Effector CD8-positive, alpha-beta T cell (primary cell): ENCODE measurements around the gene TEX51.

Experiments used
- DNase-seq: peaks from one replicate; lab custom pipeline; 2025; lab: John Stamatoyannopoulos, UW
- total RNA-seq, 4 experiments: gene quantifications; one replicate each; lab custom pipeline; 2026; lab: John Stamatoyannopoulos, UW

Gene TEX51
- total RNA-seq = 0 reads per million in 4 experiments

GRCh38 chr2:126898636-126899035 lies at the start of gene TEX51:
TSS of gene TEX51 (plus strand) at chr2:126898890. CDS start at chr2:126898919, 29 bp downstream.
- DNase-seq = no peak

GRCh38 chr2:126849054-126849453 lies 49.6 kb upstream of the TEX51 start:
- no peak for DNase-seq

- DNase-seq = no peak
These were observed 49.2 kb upstream of the TEX51 start for GRCh38 chr2:126849486-126849885.

GRCh38 chr2:126849991-126850535 lies 48.6 kb upstream of the TEX51 start:
- DNase-seq = no peak

- no peak for DNase-seq
These were observed 47.8 kb upstream of the TEX51 start for GRCh38 chr2:126850940-126851339.

- no peak for DNase-seq
These were observed 46.9 kb upstream of the TEX51 start for GRCh38 chr2:126851756-126852155.

- DNase-seq = no peak
These were observed 46.3 kb upstream of the TEX51 start for GRCh38 chr2:126852361-126852760.

GRCh38 chr2:126855606-126856005 lies 43.1 kb upstream of the TEX51 start:
- no peak for DNase-seq

- DNase-seq = no peak
These were observed 42.3 kb upstream of the TEX51 start for GRCh38 chr2:126856403-126856802.

- no peak for DNase-seq
These were observed 41.2 kb upstream of the TEX51 start for GRCh38 chr2:126857502-126857901.

GRCh38 chr2:126858013-126858412 lies 40.7 kb upstream of the TEX51 start:
- DNase-seq = no peak

GRCh38 chr2:126858436-126858835 lies 40.3 kb upstream of the TEX51 start:
- DNase-seq = no peak

- no peak for DNase-seq
These were observed 39.7 kb upstream of the TEX51 start for GRCh38 chr2:126858991-126859390.

GRCh38 chr2:126859631-126860030 lies 39.1 kb upstream of the TEX51 start:
- no peak for DNase-seq

GRCh38 chr2:126860385-126860784 lies 38.3 kb upstream of the TEX51 start:
- DNase-seq = no peak

GRCh38 chr2:126862730-126863129 lies 36.0 kb upstream of the TEX51 start:
- no peak for DNase-seq

- DNase-seq = no peak
These were observed 35.2 kb upstream of the TEX51 start for GRCh38 chr2:126863336-126864015.

GRCh38 chr2:126864861-126865260 lies 33.8 kb upstream of the TEX51 start:
- no peak for DNase-seq

GRCh38 chr2:126866451-126866850 lies 32.2 kb upstream of the TEX51 start:
- no peak for DNase-seq

- DNase-seq = no peak
These were observed 23.7 kb upstream of the TEX51 start for GRCh38 chr2:126874961-126875360.

GRCh38 chr2:126876631-126877030 lies 22.1 kb upstream of the TEX51 start:
- DNase-seq = no peak

- DNase-seq = no peak
These were observed 21.6 kb upstream of the TEX51 start for GRCh38 chr2:126877041-126877440.

- DNase-seq = no peak
These were observed 20.7 kb upstream of the TEX51 start for GRCh38 chr2:126877861-126878565.
